K562 (cell line): Measurements from ENCODE around the gene RASGRP2. TPM values are rescaled to one million over a fixed set of nuclear protein-coding genes. Genes with fewer than 3 reads are reported as not detected.

ENCODE experiments used
- CEBPZ ChIP-seq: fragments of 150-350 bp; IDR thresholded peaks from 2 replicates; pipeline ENCODE4 v1.6.1; 2014; ENCODE audit warnings: low read depth, mild to moderate bottlenecking, low read length, borderline replicate concordance
- FIP1L1 ChIP-seq: fragments of 200-400 bp; formaldehyde crosslinking; IDR thresholded peaks from 2 replicates; pipeline ENCODE4 v1.6.1; 2018; ENCODE audit warnings: mild to moderate bottlenecking, low read depth, low read length; ENCODE audit not compliant: poor library complexity, severe bottlenecking
- FOXK2 ChIP-seq, 2 experiments: fragments of 450-650 bp; IDR thresholded peaks in 1 of 2; conservative IDR thresholded peaks in 1 of 2; 2 replicates each; pipeline ENCODE4 v1.6.1; 2016; ENCODE audit warnings: low read depth in 2 of 2, mild to moderate bottlenecking in 1 of 2
- ILK ChIP-seq: fragments of 450-650 bp; IDR thresholded peaks from 2 replicates; pipeline ENCODE4 v1.6.1; 2016; ENCODE audit warnings: missing genetic modification characterization, low read depth, mild to moderate bottlenecking, missing compliant biosample characterization, moderate library complexity, borderline replicate concordance
- KLF6 ChIP-seq: fragments of 250-450 bp; sonication (Bioruptor Pico); IDR thresholded peaks from 2 replicates; pipeline ENCODE4 v1.4.0; 2020; ENCODE audit warnings: mild to moderate bottlenecking, moderate library complexity, borderline replicate concordance
- MYNN ChIP-seq, 2 experiments: sonication (generic); formaldehyde crosslinking in 1 of 2; IDR thresholded peaks; 2 replicates each; pipeline versions ENCODE4 v1.5.0 to v1.6.1; 2016 to 2020; ENCODE audit warnings: antibody characterized with exemption in 1 of 2, missing genetic modification reagents in 1 of 2
- NONO ChIP-seq, 2 experiments: fragments of 200-400 bp in 1 of 2; fragments of 450-650 bp in 1 of 2; formaldehyde crosslinking in 1 of 2; IDR thresholded peaks; 2 replicates each; pipeline ENCODE4 v1.6.1; 2017; ENCODE audit warnings: low read depth in 2 of 2, mild to moderate bottlenecking in 2 of 2, moderate library complexity in 2 of 2, low read length in 1 of 2
- NR3C1 ChIP-seq: sonication (generic); formaldehyde crosslinking; IDR thresholded peaks from 2 replicates; pipeline ENCODE4 v1.8.1; 2022; ENCODE audit warnings: missing genetic modification reagents
- RBM22 ChIP-seq: fragments of 200-400 bp; formaldehyde crosslinking; IDR thresholded peaks from 2 replicates; pipeline ENCODE4 v1.6.1; 2018; ENCODE audit warnings: low read length, low read depth; ENCODE audit not compliant: poor library complexity, severe bottlenecking
- RBM25 ChIP-seq: fragments of 200-400 bp; formaldehyde crosslinking; IDR thresholded peaks from 2 replicates; pipeline ENCODE4 v1.6.1; 2018; ENCODE audit warnings: low read length, low read depth, moderate library complexity; ENCODE audit not compliant: severe bottlenecking
- SMARCA4 ChIP-seq: fragments of 450-650 bp; IDR thresholded peaks from 2 replicates; pipeline ENCODE4 v1.6.1; 2016
- SRF ChIP-seq, 2 experiments: fragments of 250-450, 450-650 bp in 1 of 2; sonication (Bioruptor Pico) in 1 of 2; sonication (generic) in 1 of 2; formaldehyde crosslinking; IDR thresholded peaks; 2 replicates each; pipeline versions ENCODE4 v1.5.0 to v1.5.1; 2020 to 2022; ENCODE audit warnings: mild to moderate bottlenecking in 1 of 2, missing genetic modification reagents in 1 of 2
- TARDBP ChIP-seq: fragments of 450-650 bp; IDR thresholded peaks from 2 replicates; pipeline ENCODE4 v1.6.1; 2016
- TCF7L2 ChIP-seq: fragments of 150-350 bp; IDR thresholded peaks from 2 replicates; pipeline ENCODE4 v1.6.1; 2016; ENCODE audit warnings: low read depth, mild to moderate bottlenecking, low read length, moderate library complexity
- TRIM25 ChIP-seq: fragments of 450-650 bp; IDR thresholded peaks from 2 replicates; pipeline ENCODE4 v1.7.0; 2016; ENCODE audit warnings: borderline replicate concordance
- ZBTB26 ChIP-seq: fragments of 450-650 bp; formaldehyde crosslinking; IDR thresholded peaks from 2 replicates; pipeline ENCODE4 v1.4.0; 2022; ENCODE audit warnings: missing genetic modification characterization
- ZNF644 ChIP-seq: fragments of 200-800 bp; sonication (Bioruptor generic); IDR thresholded peaks from 2 replicates; pipeline ENCODE4 v1.6.1; 2016; ENCODE audit warnings: low read depth, missing genetic modification characterization, missing compliant biosample characterization
- polyA plus RNA-seq, 8 experiments: library from polyadenylated mRNA; depleted of rRNA in 4 of 8; stranded (reverse) in 5 of 8; unstranded in 3 of 8; fragments of >200 nt; fragmentation: Nextera tagmentation in 2 of 8; fragmentation: Illumina TruSeq in 1 of 8; extraction: Ambion mirVana in 2 of 8; extraction: Trizol in 1 of 8; gene quantifications; 2 replicates each; pipeline versions ENCODE4 v1.2.1 to v1.2.3, GENCODE V29; 2011 to 2014; ENCODE audit warnings: inconsistent platforms in 1 of 8, missing spikeins in 1 of 8
- total RNA-seq, 7 experiments: library from RNA; depleted of rRNA in 6 of 7; stranded (reverse); fragments of >200 nt in 6 of 7; fragmentation: Illumina TruSeq in 2 of 7; extraction: Trizol in 2 of 7; gene quantifications; 2 replicates each; pipeline versions ENCODE4 v1.2.1 to v1.2.3, GENCODE V29; 2011 to 2021; ENCODE audit warnings: low replicate concordance in 1 of 7
- TF ChIP-seq, protein P1 (sequence below): fragments of 450-650 bp; IDR thresholded peaks from 2 replicates; pipeline ENCODE4 v1.6.1; 2016; ENCODE audit warnings: mild to moderate bottlenecking

Gene RASGRP2
- total and polyA plus RNA-seq, 9 of the 15 experiments (the other 6 are each of a cell fraction or from before 2014, with no cell fraction given) = 0.87 to 22.7 (median 5.5) TPM

DNA sequence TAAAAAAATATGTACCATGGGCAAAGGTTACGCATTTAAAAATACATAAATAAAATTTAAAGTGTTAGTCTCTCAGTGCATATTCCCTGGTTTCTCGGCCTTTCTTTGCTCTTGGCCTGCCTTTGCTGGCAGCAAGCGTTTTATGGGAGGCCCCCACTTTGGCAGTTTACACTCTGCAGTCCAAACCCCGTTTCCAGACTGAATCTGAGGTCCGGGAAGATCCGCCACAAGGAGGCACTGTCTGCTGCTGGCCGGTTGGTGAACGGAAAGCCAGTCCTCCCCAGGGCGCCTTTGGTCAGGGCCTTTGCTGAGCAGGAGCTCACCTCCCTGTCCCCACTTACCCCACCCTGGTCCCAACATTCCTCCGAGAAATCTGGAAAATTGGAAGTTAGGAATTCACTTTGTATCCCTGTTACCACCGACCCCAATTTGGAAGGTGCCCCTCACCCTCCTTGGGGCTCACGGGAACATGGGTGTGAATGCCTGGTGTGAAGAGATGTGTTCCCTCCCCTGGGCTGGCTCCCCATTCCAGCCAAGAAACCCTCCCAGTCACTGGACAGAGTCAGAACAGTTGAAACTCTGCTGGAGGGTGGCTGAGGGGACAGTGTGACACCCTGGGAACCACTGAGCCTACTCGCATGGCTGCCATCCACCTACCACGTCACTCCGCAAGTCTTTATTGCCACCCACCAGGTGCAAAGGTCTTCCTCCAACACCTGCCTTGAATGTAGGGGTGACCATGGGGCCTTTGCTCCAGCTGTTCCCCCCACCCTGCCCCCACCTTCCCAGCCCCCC lies 43.8 kb upstream of the RASGRP2 start (continued):
- TF ChIP-seq SRF (CRISPR knock-in tag; IDR thresholded peaks at IDR 0.05) (peak in 1 of 2 experiments; percentile 69; a peak in 2 of 4 replicates), MYNN (IDR thresholded peaks at IDR 0.05) (no peak), MYNN (CRISPR knock-in tag; IDR thresholded peaks at IDR 0.05) (no peak), NR3C1 (CRISPR knock-in tag) (no peak), CEBPZ (no peak), SMARCA4 (peak; percentile 80), TRIM25 (no peak), ZBTB26 (no peak), TARDBP (no peak), FIP1L1 (no peak), RBM22 (no peak), RBM25 (no peak), FOXK2 (conservative IDR thresholded peaks at IDR 0.05 in 1 of 2, IDR thresholded peaks at IDR 0.05 in 1 of 2; ENCODE audit: low read depth in 2 of 2) (no peak; a peak in 1 of 4 replicates), KLF6 (no peak), ILK (tag) (no peak), ZNF644 (no peak), NONO (IDR thresholded peaks at IDR 0.05; ENCODE audit: low read depth in 2 of 2, low read length in 1 of 2) (no peak), TCF7L2 (no peak)
- TF ChIP-seq, protein P1, sequence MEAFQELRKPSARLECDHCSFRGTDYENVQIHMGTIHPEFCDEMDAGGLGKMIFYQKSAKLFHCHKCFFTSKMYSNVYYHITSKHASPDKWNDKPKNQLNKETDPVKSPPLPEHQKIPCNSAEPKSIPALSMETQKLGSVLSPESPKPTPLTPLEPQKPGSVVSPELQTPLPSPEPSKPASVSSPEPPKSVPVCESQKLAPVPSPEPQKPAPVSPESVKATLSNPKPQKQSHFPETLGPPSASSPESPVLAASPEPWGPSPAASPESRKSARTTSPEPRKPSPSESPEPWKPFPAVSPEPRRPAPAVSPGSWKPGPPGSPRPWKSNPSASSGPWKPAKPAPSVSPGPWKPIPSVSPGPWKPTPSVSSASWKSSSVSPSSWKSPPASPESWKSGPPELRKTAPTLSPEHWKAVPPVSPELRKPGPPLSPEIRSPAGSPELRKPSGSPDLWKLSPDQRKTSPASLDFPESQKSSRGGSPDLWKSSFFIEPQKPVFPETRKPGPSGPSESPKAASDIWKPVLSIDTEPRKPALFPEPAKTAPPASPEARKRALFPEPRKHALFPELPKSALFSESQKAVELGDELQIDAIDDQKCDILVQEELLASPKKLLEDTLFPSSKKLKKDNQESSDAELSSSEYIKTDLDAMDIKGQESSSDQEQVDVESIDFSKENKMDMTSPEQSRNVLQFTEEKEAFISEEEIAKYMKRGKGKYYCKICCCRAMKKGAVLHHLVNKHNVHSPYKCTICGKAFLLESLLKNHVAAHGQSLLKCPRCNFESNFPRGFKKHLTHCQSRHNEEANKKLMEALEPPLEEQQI = no peak
